ENCODE data around the gene WNT7A.

Gene WNT7A

DNA sequence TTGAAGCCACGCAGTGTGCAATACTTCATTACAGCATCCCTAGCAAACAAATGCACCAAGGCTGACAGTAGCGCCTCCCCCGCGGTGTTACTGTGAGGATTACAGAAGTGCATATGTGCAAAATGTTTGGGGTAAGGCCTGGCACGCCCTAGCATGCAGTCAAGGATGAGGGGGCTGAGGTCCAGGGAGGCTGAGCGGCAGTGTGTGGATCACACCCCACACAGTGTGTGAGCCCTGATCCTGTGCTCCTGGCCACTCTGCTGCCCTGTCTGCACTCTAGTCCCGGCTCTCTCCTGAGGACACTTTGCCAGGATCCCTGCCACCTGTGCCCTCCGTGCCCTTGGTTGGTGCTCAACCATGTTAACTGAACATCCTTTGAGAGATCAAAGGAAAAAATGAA lies 71.3 kb downstream of the WNT7A start:
- no peak for DNase-seq (ENCODE audit: low read depth)
- H3K4me3 ChIP-seq (ENCODE audit: low read depth, low read length), result no peak overlapping the region
- no peak for TF ChIP-seq CTCF (IDR thresholded peaks at IDR 0.05; ENCODE audit: low read depth, low read length, missing control alignments)
- in situ Hi-C loops (cut with HindIII; ENCODE audit: low sequenced_read_pairs), result no loop called here

DNA sequence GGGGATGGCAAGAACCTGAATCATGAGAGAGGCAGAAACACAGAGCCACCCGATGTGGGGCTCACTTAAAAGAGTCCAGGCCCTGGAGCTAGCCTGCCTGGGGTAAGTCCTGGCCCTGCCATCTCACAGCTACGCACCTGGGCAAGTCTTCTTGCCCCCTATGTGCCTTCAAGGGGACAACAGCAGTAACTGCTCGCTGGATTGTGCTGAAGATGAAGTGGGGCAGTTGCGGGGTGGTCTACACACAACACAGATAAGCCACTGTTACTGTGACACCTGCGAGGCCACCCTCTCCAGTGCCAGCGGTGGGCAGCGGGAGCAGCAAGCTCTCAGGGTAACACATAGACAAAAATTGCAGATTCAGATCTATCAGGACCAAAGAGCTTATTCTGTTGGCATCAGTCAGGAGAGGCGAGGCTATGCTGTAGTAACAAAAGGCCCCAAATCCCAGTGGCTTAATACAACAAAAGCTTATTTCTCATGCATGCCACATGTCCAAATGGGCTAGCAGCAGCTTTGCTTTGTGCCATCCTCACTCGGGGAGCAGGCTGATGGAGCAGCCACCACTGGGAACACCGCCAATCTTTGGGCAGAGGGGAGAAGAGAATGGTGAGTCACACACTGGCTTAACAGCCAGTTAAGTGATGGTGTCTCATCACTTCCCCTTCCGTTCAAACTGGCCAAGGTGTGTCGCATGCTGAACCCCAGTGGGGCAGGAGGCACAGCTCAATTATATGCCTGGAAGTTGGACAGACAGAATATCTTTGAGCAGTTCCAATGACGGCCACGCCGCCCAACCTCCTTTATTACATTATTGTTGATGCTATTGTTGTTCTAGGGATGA lies 78.3 kb downstream of the WNT7A start:
- no peak for DNase-seq (ENCODE audit: low read depth)
- in situ Hi-C loops (cut with HindIII; ENCODE audit: low sequenced_read_pairs), result no loop called here
- no peak for TF ChIP-seq CTCF (IDR thresholded peaks at IDR 0.05; ENCODE audit: low read depth, low read length, missing control alignments)
- H3K4me3 ChIP-seq (ENCODE audit: low read depth, low read length), result no peak overlapping the region

GRCh38 chr3:13800064-13800463 lies 79.8 kb downstream of the WNT7A start:
- in situ Hi-C loops (cut with HindIII; ENCODE audit: low sequenced_read_pairs), result no loop called here

DNA sequence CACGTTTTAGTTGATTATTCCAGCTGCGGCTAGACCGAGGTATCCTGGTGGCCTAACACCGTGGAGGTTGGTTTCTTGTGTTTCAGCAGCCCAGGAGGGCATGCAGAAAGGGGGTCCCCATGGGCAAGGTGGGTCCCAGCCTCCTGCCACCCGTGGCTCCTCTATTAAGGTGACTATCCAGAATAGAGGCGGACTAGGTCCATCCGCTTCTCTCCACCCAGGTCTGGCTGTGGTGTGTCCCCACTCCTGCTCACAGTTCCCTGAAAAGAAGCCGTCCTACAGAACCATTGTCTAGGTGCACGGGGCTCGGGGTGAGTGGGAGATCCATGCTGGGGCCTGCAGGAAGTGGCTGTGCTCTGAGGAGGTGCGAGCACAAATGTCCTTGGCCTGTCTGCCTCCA lies 81.5 kb downstream of the WNT7A start:
- TF ChIP-seq CTCF (IDR thresholded peaks at IDR 0.05; ENCODE audit: low read depth, low read length, missing control alignments), result no peak
- in situ Hi-C loops (cut with HindIII; ENCODE audit: low sequenced_read_pairs), result no loop called here
- no peak overlapping the region for H3K4me3 ChIP-seq (ENCODE audit: low read depth, low read length)
- no peak for DNase-seq (ENCODE audit: low read depth)

More at GRCh38 chr3:13800064-13800463, 79.8 kb downstream of the WNT7A start:
- no peak overlapping the region for H3K4me3 ChIP-seq (ENCODE audit: low read depth, low read length)
- no peak for TF ChIP-seq CTCF (IDR thresholded peaks at IDR 0.05; ENCODE audit: low read depth, low read length, missing control alignments)
- no peak for DNase-seq (ENCODE audit: low read depth)

GRCh38 chr3:13796701-13797460 lies 83.0 kb downstream of the WNT7A start:
- no peak for TF ChIP-seq CTCF (IDR thresholded peaks at IDR 0.05; ENCODE audit: low read depth, low read length, missing control alignments)
- no peak for DNase-seq (ENCODE audit: low read depth)
- no peak overlapping the region for H3K4me3 ChIP-seq (ENCODE audit: low read depth, low read length)
- in situ Hi-C loops (cut with HindIII; ENCODE audit: low sequenced_read_pairs), result no loop called here

- in situ Hi-C loops (cut with HindIII; ENCODE audit: low sequenced_read_pairs), result no loop called here
- no peak for DNase-seq (ENCODE audit: low read depth)
- H3K4me3 ChIP-seq (ENCODE audit: low read depth, low read length), result no peak overlapping the region
- no peak for TF ChIP-seq CTCF (IDR thresholded peaks at IDR 0.05; ENCODE audit: low read depth, low read length, missing control alignments)
These were observed 84.1 kb downstream of the WNT7A start for GRCh38 chr3:13795816-13796215.
